HepG2 (cell line): ENCODE data around the gene ANXA2. TPM values are rescaled to one million over a fixed set of nuclear protein-coding genes. Genes with fewer than 3 reads are reported as not detected.
A peak's percentile ranks its signal among the peaks of the same experiment; 100 is the strongest.

ENCODE experiments used
- ATAC-seq: fragments of 200-7000 bp; cut with Tn5 transposase; 3 replicates; pipeline ENCODE4 v1.9.1; 2020; ENCODE audit warnings: mild to moderate bottlenecking, moderate library complexity
- BruUV-seq: library from RNA; stranded (reverse); fragments of 400-500 nt; replicated peaks from 2 replicates; lab custom pipeline; 2021; lab: Mats Ljungman, UMichigan
- CTCF ChIA-PET: fragments of 300-600 bp; formaldehyde crosslinking; extraction: SDS; loops from one replicate; lab custom pipeline; 2021; ENCODE audit warnings: low total read pairs, inconsistent platforms, low intra/inter-chr PET ratio; lab: Yijun Ruan, JAX
- POLR2A ChIA-PET: fragments of 350-600 bp; sonication (Branson Sonifier 250); formaldehyde crosslinking; loops from one replicate; lab custom pipeline; 2020; ENCODE audit warnings: antibody characterized with exemption, inconsistent platforms; lab: Yijun Ruan, JAX
- DNase-seq: peaks from one replicate; pipeline ENCODE4 v3.0.0-alpha.2; 2015; ENCODE audit warnings: low spot score
- FAIRE-seq: peaks from 3 replicates; lab custom pipeline; 2011; peaks lifted over from hg19 to GRCh38; lab: Jason Lieb, UNC
- H2AFZ ChIP-seq: one replicate; pipeline ENCODE4 v1.6.1; 2011; ENCODE audit warnings: low read length, inconsistent platforms
- H3K27ac ChIP-seq: fragments of 300-600 bp; 3 replicates; pipeline ENCODE4 v1.8.0; 2011; ENCODE audit warnings: mixed run types, mild to moderate bottlenecking, mixed read lengths, low read length, inconsistent platforms; ENCODE audit not compliant: insufficient read depth; ENCODE audit errors: extremely low read length
- H3K27me3 ChIP-seq, 2 experiments: fragments of 200-600 bp in 1 of 2; 2 replicates in 1 of 2; 3 replicates in 1 of 2; pipeline versions ENCODE4 v1.6.0 to v1.8.0; 2011; ENCODE audit warnings: low read length in 2 of 2, mild to moderate bottlenecking in 2 of 2, moderate library complexity in 2 of 2, inconsistent platforms in 1 of 2; ENCODE audit not compliant: insufficient read depth in 2 of 2, control insufficient read depth in 1 of 2
- H3K36me3 ChIP-seq, 2 experiments: fragments of 200-600 bp in 1 of 2; replicated peaks in 1 of 2; 2 replicates in 1 of 2; 3 replicates in 1 of 2; pipeline versions ENCODE4 v1.5.1 to v1.8.0; 2011; ENCODE audit warnings: low read length in 2 of 2, inconsistent platforms in 1 of 2; ENCODE audit not compliant: insufficient read depth in 2 of 2, control insufficient read depth in 1 of 2
- H3K4me1 ChIP-seq: 2 replicates; pipeline ENCODE4 v1.5.1; 2012; ENCODE audit warnings: low read length, inconsistent platforms; ENCODE audit not compliant: insufficient read depth
- H3K4me2 ChIP-seq: 2 replicates; pipeline ENCODE4 v1.6.0; 2011; ENCODE audit warnings: low read depth, low read length, inconsistent platforms
- H3K4me3 ChIP-seq, 3 experiments: fragments of 200-600 bp in 1 of 3; sonication (generic), shearing (Covaris generic) in 1 of 3; replicated peaks in 1 of 3; 2 replicates each; pipeline ENCODE4 v1.5.1; 2011 to 2016; ENCODE audit warnings: low read length in 3 of 3, inconsistent platforms in 2 of 3, low read depth in 2 of 3, mild to moderate bottlenecking in 2 of 3, control low read depth in 1 of 3, mixed read lengths in 1 of 3; ENCODE audit not compliant: insufficient read depth in 1 of 3
- H3K79me2 ChIP-seq: one replicate; pipeline ENCODE4 v1.6.1; 2011; ENCODE audit warnings: low read length, inconsistent platforms; ENCODE audit not compliant: insufficient read depth
- H3K9ac ChIP-seq: 2 replicates; pipeline ENCODE4 v1.6.0; 2011; ENCODE audit warnings: mild to moderate bottlenecking, low read depth, low read length, inconsistent platforms; ENCODE audit not compliant: insufficient read depth
- H3K9me3 ChIP-seq: 2 replicates; pipeline ENCODE4 v1.5.1; 2012; ENCODE audit warnings: mild to moderate bottlenecking, low read length
- H4K20me1 ChIP-seq: 2 replicates; pipeline ENCODE4 v1.6.0; 2011; ENCODE audit warnings: inconsistent platforms, mild to moderate bottlenecking, low read length, moderate library complexity; ENCODE audit not compliant: insufficient read depth
- FOSL2 ChIP-seq: sonication (generic); formaldehyde crosslinking; IDR thresholded peaks from 2 replicates; pipeline ENCODE4 v1.4.0; 2020; ENCODE audit warnings: missing genetic modification reagents
- FOXA1 ChIP-seq, 2 experiments: fragments of 450-650 bp in 1 of 2; sonication (generic) in 1 of 2; formaldehyde crosslinking in 1 of 2; IDR thresholded peaks; 2 replicates each; pipeline versions ENCODE4 v1.4.0 to v1.6.1; 2016 to 2020; ENCODE audit warnings: missing genetic modification reagents in 1 of 2
- FOXA3 ChIP-seq: IDR thresholded peaks from 2 replicates; pipeline ENCODE4 v1.6.1; 2016; ENCODE audit warnings: missing genetic modification reagents, missing compliant biosample characterization
- FOXP1 ChIP-seq, 2 experiments: fragments of 450-650 bp in 1 of 2; IDR thresholded peaks; 2 replicates each; pipeline ENCODE4 v1.6.1; 2017 to 2018; ENCODE audit warnings: antibody characterized with exemption in 1 of 2
- GABPA ChIP-seq, 2 experiments: IDR thresholded peaks; 2 replicates each; pipeline ENCODE4 v1.6.1; 2011 to 2016; ENCODE audit warnings: low read depth in 2 of 2, low read length in 1 of 2, missing biosample characterization in 1 of 2, missing genetic modification characterization in 1 of 2
- ZBTB33 ChIP-seq: sonication (generic); formaldehyde crosslinking; IDR thresholded peaks from 2 replicates; pipeline ENCODE4 v1.4.0; 2020; ENCODE audit warnings: missing genetic modification reagents
- ZNF121 ChIP-seq: sonication (generic); formaldehyde crosslinking; IDR thresholded peaks from 2 replicates; pipeline ENCODE4 v1.5.0; 2020; ENCODE audit warnings: mild to moderate bottlenecking, missing genetic modification reagents
- ZNF317 ChIP-seq: sonication (generic); formaldehyde crosslinking; IDR thresholded peaks from 2 replicates; pipeline ENCODE4 v1.5.0; 2020; ENCODE audit warnings: mild to moderate bottlenecking, missing genetic modification reagents
- ZNF460 ChIP-seq: sonication (generic); formaldehyde crosslinking; IDR thresholded peaks from 2 replicates; pipeline ENCODE4 v1.5.1; 2020; ENCODE audit warnings: missing genetic modification reagents, mild to moderate bottlenecking, borderline replicate concordance
- WGBS: methylation state at CpG from one replicate; pipeline ENCODE4 v1.1.6; 2017; ENCODE audit warnings: low lambda C conversion rate; 5-methylcytosine and 5-hydroxymethylcytosine counted together
- in situ Hi-C: cut with HindIII; loops from 2 replicates; pipeline ENCODE4 v1.10.0; 2017; ENCODE audit warnings: low pct_unique_long_range_greater_than_20kb; ENCODE audit not compliant: extremely low pct_ligation_motif_present
- intact Hi-C: fragments of 100-400 bp; cut with micrococcal nuclease; formaldehyde crosslinking; loops from one replicate; pipeline ENCODE4 v1.10.0; 2022; ENCODE audit not compliant: unreplicated experiment
- polyA plus RNA-seq, 8 experiments: library from polyadenylated mRNA; depleted of rRNA in 3 of 8; stranded (reverse) in 7 of 8; unstranded in 1 of 8; fragments of >200 nt; fragmentation: Illumina TruSeq in 4 of 8; extraction: Trizol in 4 of 8; gene quantifications; 2 replicates each; pipeline versions ENCODE4 v1.2.1 to v1.2.3, GENCODE V29; 2011 to 2016; ENCODE audit warnings: low read depth in 4 of 8, missing spikeins in 1 of 8, mixed read lengths in 1 of 8; ENCODE audit not compliant: insufficient read depth in 1 of 8
- total RNA-seq, 5 experiments: library from RNA; depleted of rRNA; stranded (reverse); fragments of >200 nt; fragmentation: Illumina TruSeq; extraction: Trizol; gene quantifications; 2 replicates each; pipeline ENCODE4 v1.2.3, GENCODE V29; 2016; ENCODE audit warnings: low read depth in 1 of 5

ANXA2 gene
- total and polyA plus RNA-seq, 2 of the 13 experiments (the other 11 are each of a cell fraction or from before 2014, with no cell fraction given): 196 to 613 TPM

GRCh38 chr15:60414016-60414682 is 16.4 kb upstream of the ANXA2 start:
- Histone ChIP-seq H3K79me2 (no peaks in the 10 kb centered on the region), H3K4me3 (no peak overlapping the region), H3K4me2 (no peak overlapping the region), H3K36me3 (no peaks in the 10 kb centered on the region)
- BruUV-seq: no TSS peak
- ATAC-seq (peak; percentile 28; the same call in 1 of the 3 replicates), FAIRE-seq (no peak)
- WGBS: 70% methylated on average over 10 of the region's 10 CpGs
- TF ChIP-seq ZNF121 (CRISPR knock-in tag) (peak; percentile 79), FOXP1 (IDR thresholded peaks at IDR 0.05) (no peak), FOXP1 (CRISPR knock-in tag; IDR thresholded peaks at IDR 0.05) (no peak), FOXA1 (IDR thresholded peaks at IDR 0.05) (no peak), FOXA1 (CRISPR knock-in tag; IDR thresholded peaks at IDR 0.05) (peak; percentile 17; the same call in 1 of the 2 replicates), ZNF460 (peak; percentile 46; the same call in 1 of the 2 replicates), ZNF317 (CRISPR knock-in tag) (peak; percentile 96), ZBTB33 (peak; percentile 80), FOXA3 (CRISPR knock-in tag) (0 out of 2 replicates have a peak, but pooled peaks have one; percentile 32), FOSL2 (peak; percentile 75), GABPA (IDR thresholded peaks at IDR 0.05; ENCODE audit: low read depth, low read length) (no peak), GABPA (CRISPR knock-in tag; IDR thresholded peaks at IDR 0.05; ENCODE audit: low read depth) (no peak)
- TF ChIP-seq, all 625 proteins: peak for 7
- in situ Hi-C loops (no loop called here), intact Hi-C loops (no loop called here)
- no peaks in the 10 kb centered on the region for H3K27me3 ChIP-seq
- no peak overlapping the region for H3K27ac ChIP-seq
- ChIA-PET POLR2A (interaction anchor here (1.3 kb wide), 1 partner anchor 21 kb away, joined by 4 read pairs; no protein-coding TSS in a partner anchor), CTCF (no interaction called here)
- H3K4me1 ChIP-seq: peaks cover 15% of the 10 kb centered on the region
- no peak for DNase-seq
- no peak overlapping the region for H2AFZ ChIP-seq
- H4K20me1 ChIP-seq: no peaks in the 10 kb centered on the region
- no peaks in the 10 kb centered on the region for H3K9me3 ChIP-seq
- H3K9ac ChIP-seq: no peak overlapping the region
